VCaP (cell line): ENCODE results near the gene DNAH14.
A peak's percentile ranks its signal among the peaks of the same experiment; 100 is the strongest.
"Not testable (repeated sequence)": the region's sequence is repeated elsewhere in the genome, so short reads cannot be mapped to it uniquely, and the experiment has no call there.

ENCODE experiments used
- H3K27ac ChIP-seq: fragments of 450-650 bp; 2 replicates; pipeline ENCODE4 v1.5.1; 2017
- TF ChIP-seq, protein P1 (sequence below): fragments of 450-650 bp; conservative IDR thresholded peaks from 2 replicates; pipeline ENCODE4 v1.5.1; 2017; ENCODE audit warnings: mild to moderate bottlenecking, moderate library complexity

The DNAH14 gene

DNA sequence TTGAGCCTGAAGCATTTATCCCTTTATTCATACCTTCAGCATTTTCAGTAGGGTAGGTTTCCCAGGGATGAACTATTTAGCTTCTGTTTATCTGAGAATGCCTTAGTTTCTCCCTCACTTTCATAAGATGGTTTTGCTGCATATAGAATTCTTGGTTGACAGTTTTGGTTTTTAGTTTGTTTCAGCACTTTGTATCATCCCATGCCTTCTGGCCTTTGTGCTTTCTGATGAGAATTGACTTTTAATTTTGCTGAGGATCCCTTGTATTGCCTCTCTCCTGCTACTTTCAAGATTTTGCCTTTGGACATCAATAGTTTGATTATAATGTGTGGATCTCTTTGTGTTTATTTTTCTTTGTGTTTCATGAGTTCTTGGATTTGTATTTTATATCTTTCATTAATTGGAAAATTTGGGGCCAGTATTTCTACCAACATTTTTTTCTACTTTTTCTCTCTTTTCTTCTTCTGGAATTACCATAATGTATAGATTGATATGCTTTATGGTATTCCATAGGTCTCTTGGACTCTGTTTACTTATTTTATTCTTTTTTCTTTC, 261.8 kb downstream of the DNAH14 start:
- TF ChIP-seq, protein P1, sequence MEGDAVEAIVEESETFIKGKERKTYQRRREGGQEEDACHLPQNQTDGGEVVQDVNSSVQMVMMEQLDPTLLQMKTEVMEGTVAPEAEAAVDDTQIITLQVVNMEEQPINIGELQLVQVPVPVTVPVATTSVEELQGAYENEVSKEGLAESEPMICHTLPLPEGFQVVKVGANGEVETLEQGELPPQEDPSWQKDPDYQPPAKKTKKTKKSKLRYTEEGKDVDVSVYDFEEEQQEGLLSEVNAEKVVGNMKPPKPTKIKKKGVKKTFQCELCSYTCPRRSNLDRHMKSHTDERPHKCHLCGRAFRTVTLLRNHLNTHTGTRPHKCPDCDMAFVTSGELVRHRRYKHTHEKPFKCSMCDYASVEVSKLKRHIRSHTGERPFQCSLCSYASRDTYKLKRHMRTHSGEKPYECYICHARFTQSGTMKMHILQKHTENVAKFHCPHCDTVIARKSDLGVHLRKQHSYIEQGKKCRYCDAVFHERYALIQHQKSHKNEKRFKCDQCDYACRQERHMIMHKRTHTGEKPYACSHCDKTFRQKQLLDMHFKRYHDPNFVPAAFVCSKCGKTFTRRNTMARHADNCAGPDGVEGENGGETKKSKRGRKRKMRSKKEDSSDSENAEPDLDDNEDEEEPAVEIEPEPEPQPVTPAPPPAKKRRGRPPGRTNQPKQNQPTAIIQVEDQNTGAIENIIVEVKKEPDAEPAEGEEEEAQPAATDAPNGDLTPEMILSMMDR = no peak
- no peak overlapping the region for H3K27ac ChIP-seq

DNA sequence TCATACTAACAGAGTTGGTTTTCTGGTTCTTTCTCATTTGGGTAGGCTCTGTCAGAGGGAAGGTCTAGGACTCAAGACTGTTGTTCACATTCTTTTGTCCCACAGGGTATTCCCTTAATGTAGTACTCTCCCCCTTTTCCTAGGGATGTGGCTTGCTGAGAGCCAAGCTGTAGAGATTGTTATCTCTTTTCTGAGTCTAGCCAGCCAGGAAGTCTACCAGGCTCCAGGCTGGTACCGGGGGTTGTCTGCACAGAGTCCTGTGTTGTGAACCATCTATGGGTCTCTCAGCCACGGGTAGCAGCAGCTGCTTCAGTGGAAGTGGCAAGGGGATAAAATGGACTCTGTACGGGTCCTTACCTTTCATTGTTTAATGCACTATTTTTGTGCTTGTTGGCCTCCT, 272.0 kb downstream of the DNAH14 start:
- no peak overlapping the region for H3K27ac ChIP-seq
- TF ChIP-seq, protein P1 = no peak

DNA sequence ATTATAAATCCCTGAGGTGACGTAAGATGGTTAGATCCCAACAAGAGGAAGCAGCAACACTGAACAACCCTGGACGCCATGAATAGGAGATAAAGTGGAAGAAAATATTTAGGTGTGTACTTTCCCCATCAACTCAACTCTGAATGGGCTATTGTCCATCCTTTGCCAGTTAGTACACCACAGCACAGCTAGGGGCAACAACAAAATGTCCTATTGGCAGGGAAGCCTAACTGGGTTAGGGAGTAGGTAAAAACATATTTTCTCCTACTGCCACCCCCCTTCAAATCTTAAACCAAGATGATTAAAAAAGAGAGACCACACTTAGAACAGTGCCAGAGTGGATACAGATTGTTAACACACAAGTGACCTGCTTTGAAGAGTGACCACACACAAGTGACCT, 278.3 kb downstream of the DNAH14 start:
- TF ChIP-seq, protein P1 = no peak

DNA sequence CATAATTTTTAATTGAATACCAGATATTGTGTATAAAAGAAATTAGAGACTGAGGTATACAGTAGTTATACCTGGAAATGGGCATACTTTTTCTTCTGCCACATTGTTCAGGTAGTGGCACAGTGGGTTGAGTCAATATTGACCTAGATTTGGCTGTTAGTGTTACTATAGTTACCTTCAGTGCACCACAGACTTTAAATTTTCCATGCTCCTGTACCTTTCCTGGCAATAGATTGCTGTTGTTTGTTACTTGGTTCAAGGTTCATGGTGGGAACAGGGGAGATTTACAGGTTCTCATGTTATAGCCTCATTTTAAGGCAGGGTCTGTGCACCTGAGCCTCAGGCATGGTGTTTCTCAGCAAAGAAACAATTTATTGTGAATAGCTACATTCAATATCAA, 279.7 kb downstream of the DNAH14 start:
- TF ChIP-seq, protein P1 = no peak
- H3K27ac ChIP-seq = no peak overlapping the region

More for the DNA sequence above, 278.3 kb downstream of the DNAH14 start:
- H3K27ac ChIP-seq = no peak overlapping the region

- not testable (repeated sequence) for H3K27ac ChIP-seq
Observed at GRCh38 chr1:225210180-225210579, 280.7 kb downstream of the DNAH14 start.

DNA sequence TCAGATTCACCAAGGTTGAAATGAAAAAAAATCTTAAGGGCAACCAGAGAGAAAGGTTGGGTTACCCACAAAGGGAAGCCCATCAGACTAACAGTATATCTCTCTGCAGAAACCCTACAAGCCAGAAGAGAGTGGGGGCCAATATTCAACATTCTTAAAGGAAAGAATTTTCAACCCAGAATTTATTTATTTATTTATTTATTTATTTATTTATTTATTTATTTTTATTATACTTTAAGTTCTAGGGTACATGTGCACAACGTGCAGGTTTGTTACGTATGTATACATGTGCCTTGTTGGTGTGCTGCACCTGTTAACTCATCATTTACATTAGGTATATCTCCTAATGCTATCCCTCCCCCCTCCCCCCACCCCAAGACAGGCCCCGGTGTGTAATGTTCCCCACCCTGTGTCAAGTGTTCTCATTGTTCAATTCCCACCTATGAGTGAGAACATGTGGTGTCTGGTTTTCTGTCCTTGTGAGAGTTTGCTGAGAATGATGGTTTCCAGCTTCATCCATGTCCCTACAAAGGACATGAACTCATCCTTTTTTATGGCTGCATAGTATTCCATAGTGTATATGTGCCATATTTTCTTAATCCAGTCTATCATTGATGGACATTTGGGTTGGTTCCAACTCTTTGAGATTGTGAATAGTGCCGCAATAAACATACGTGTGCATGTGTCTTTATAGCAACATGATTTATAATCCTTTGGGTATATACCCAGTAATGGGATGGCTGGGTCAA, 282.4 kb downstream of the DNAH14 start:
- H3K27ac ChIP-seq = not testable (repeated sequence)

DNA sequence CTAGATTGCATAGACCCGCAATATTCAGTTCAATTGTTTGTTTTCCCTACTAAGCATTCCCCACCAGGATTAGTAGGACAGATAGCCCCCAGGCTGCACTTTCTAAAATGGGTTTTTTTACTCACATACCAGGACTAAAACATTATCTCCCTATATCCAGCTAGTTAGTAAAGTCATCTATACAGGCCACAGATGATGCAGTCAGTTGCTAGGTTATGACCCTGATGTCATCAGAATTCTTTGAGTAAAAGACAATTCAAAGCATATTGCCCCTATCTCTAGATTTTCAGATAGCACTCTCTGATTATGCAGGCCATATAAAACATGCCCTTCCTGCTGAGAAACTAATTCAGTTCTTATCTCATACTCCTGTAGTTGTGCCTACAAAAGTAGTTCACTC, 294.8 kb downstream of the DNAH14 start:
- no peak overlapping the region for H3K27ac ChIP-seq
- TF ChIP-seq, protein P1 = no peak

GRCh38 chr1:225225681-225226080, 296.2 kb downstream of the DNAH14 start:
- TF ChIP-seq, protein P1 = no peak
- H3K27ac ChIP-seq = peak overlapping the region; percentile 68; the same call in 1 of the 2 replicates
